ENCODE data around the gene FETUB.

DNA sequence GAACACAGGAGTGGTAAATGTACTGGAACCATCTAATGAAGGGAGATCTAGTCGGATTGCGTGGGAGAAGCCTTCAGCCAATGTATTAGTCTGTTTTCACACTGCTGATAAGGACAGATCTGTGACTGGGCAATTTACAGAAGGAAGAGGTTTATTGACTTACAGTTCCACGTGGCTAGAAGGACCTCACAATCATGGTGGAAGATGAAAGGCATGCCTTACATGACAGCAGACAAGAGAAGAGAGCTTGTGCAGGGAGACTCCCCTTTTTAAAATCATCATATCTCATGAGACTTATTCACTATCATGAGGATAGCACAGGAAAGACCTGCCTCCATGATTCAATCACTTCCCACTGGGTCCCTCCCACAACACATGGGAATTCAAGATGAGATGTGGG is 42.6 kb downstream of the FETUB start:
- no peak for TF ChIP-seq EZH2 (IDR thresholded peaks at IDR 0.05)
- TF ChIP-seq, protein P1, sequence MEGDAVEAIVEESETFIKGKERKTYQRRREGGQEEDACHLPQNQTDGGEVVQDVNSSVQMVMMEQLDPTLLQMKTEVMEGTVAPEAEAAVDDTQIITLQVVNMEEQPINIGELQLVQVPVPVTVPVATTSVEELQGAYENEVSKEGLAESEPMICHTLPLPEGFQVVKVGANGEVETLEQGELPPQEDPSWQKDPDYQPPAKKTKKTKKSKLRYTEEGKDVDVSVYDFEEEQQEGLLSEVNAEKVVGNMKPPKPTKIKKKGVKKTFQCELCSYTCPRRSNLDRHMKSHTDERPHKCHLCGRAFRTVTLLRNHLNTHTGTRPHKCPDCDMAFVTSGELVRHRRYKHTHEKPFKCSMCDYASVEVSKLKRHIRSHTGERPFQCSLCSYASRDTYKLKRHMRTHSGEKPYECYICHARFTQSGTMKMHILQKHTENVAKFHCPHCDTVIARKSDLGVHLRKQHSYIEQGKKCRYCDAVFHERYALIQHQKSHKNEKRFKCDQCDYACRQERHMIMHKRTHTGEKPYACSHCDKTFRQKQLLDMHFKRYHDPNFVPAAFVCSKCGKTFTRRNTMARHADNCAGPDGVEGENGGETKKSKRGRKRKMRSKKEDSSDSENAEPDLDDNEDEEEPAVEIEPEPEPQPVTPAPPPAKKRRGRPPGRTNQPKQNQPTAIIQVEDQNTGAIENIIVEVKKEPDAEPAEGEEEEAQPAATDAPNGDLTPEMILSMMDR (IDR thresholded peaks at IDR 0.05), result no peak

Measured in neural progenitor cell (in vitro differentiated cells).